Measurements from ENCODE around the gene PRR20C. TPM values are rescaled to one million over a fixed set of nuclear protein-coding genes. Genes with fewer than 3 reads are reported as not detected.
"Not testable (repeated sequence)": the region's sequence is repeated elsewhere in the genome, so short reads cannot be mapped to it uniquely, and the experiment has no call there.

PRR20C gene
- total RNA-seq, result not detected
- polyA plus RNA-seq, result not detected
- long read RNA-seq, donor 1, result 0 reads
- long read RNA-seq, donor 2, result 0 reads
- long read RNA-seq, donor 3, result 0 reads
- long read RNA-seq, donor 4, result 0 reads

GRCh38 chr13:57153761-57154160 is at the start of gene PRR20C:
PRR20C (plus strand) TSS chr13:57154061; CDS start chr13:57154448, 387 bp downstream.
- no CpG with 5 or more reads among the region's 22 CpGs for WGBS
- ATAC-seq; DNase-seq; H3K4me3 ChIP-seq (ENCODE audit: low read length); H3K9me3 ChIP-seq (ENCODE audit: control insufficient read depth, low read length); H3K27me3 ChIP-seq (ENCODE audit: control insufficient read depth, insufficient read depth); H3K4me1 ChIP-seq (ENCODE audit: control insufficient read depth, insufficient read depth, low read length); H3K27ac ChIP-seq (ENCODE audit: low read length); intact Hi-C loops (cut with DNase I): not testable (repeated sequence)

DNA sequence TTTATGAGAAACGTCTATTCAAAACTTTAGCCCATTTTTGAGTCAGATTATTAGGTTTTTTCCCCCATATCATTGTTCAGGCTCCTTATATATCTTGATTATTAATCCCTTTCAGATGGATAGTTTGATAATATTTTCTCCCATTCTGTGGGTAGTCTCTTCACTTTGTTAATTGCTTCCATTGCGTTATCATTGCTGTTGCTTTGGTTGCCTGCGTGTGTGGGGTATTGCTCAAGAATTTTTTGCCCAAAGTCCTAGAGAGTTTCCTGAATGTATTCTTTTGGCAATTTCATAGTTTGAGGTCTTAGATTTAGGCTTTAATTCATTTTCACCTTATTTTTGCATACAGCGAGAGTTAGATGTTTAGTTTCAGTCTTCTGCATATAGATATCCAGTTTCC is 38.9 kb upstream of the PRR20C start:
- no peak for DNase-seq
- intact Hi-C loops (cut with DNase I), result no loop called here
- WGBS, result 92% methylated on average over 4 of the region's 4 CpGs

GRCh38 chr13:57123681-57124080 is 30.2 kb upstream of the PRR20C start:
- ATAC-seq (peak; percentile 97 to 99), DNase-seq (peak; percentile 49 to 74 (median 70))
- WGBS, result 11% methylated on average over 1 of the region's 1 CpG
- Histone ChIP-seq H3K27ac (ENCODE audit: low read length) (no peak overlapping the region), H3K4me1 (ENCODE audit: control insufficient read depth, insufficient read depth, low read length) (no peaks in the 10 kb centered on the region), H3K9me3 (ENCODE audit: control insufficient read depth, low read length) (no peaks in the 10 kb centered on the region), H3K4me3 (ENCODE audit: low read length) (no peak overlapping the region), H3K27me3 (ENCODE audit: control insufficient read depth, insufficient read depth) (no peaks in the 10 kb centered on the region)
- intact Hi-C loops (cut with DNase I), result no loop called here

More for the DNA sequence above, 38.9 kb upstream of the PRR20C start:
- Histone ChIP-seq H3K27me3 (ENCODE audit: control insufficient read depth, insufficient read depth) (no peaks in the 10 kb centered on the region), H3K27ac (ENCODE audit: low read length) (no peak overlapping the region), H3K4me1 (ENCODE audit: control insufficient read depth, insufficient read depth, low read length) (no peaks in the 10 kb centered on the region), H3K4me3 (ENCODE audit: low read length) (no peak overlapping the region), H3K9me3 (ENCODE audit: control insufficient read depth, low read length) (no peaks in the 10 kb centered on the region)
- ATAC-seq, result no peak

- no peaks in the 10 kb centered on the region for H3K9me3 ChIP-seq (ENCODE audit: control insufficient read depth, low read length)
- intact Hi-C loops (cut with DNase I), result no loop called here
- DNase-seq (no peak), ATAC-seq (no peak)
- no peaks in the 10 kb centered on the region for H3K27me3 ChIP-seq (ENCODE audit: control insufficient read depth, insufficient read depth)
- WGBS, result 65% methylated on average over 6 of the region's 6 CpGs
- no peak overlapping the region for H3K4me3 ChIP-seq (ENCODE audit: low read length)
- no peak overlapping the region for H3K27ac ChIP-seq (ENCODE audit: low read length)
- H3K4me1 ChIP-seq (ENCODE audit: control insufficient read depth, insufficient read depth, low read length), result no peaks in the 10 kb centered on the region
Observed at GRCh38 chr13:57128909-57129308, 25.0 kb upstream of the PRR20C start.

DNA sequence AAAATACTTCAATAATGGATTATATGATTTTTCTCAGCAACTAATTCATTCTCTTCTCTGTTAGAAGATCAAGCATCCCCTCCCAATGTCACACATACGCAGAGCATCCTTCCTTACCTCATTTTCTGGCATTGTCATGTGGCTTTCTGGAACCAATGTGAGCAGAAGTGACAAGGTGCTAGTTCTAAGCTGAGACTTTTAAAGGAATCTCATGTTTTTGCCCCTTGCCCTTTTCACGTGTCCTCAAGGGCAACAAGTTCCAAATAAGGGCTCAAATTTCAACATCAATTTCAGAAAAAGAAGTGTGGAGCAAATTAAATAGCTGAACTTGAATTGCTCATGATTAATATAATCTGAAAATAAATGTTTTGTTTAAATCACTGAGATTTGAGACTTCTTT is 17.8 kb upstream of the PRR20C start:
- H3K9me3 ChIP-seq (ENCODE audit: control insufficient read depth, low read length), result no peaks in the 10 kb centered on the region
- intact Hi-C loops (cut with DNase I), result no loop called here
- ATAC-seq (no peak), DNase-seq (no peak)
- no peak overlapping the region for H3K27ac ChIP-seq (ENCODE audit: low read length)
- H3K27me3 ChIP-seq (ENCODE audit: control insufficient read depth, insufficient read depth), result no peaks in the 10 kb centered on the region
- 65% methylated on average over 2 of the region's 2 CpGs for WGBS
- H3K4me3 ChIP-seq (ENCODE audit: low read length), result no peak overlapping the region
- H3K4me1 ChIP-seq (ENCODE audit: control insufficient read depth, insufficient read depth, low read length), result no peaks in the 10 kb centered on the region

DNA sequence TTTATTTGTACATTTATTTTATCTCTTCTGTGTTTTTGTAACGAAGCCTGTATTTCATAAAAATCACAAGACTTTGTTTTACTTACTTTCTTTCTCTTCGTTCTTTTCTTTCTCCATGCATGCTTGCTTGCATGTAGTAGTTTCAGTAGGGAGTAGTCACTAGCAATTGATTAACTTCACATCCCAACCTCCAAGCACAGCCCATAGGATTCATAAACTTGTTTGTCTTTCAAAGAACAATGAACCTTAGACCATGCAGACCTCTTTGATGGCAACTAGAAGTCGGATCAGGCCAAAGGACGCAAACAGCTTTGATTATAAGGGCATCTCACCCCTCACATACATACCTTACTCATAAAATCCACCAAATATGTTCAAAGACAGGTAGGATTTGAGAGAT is 16.3 kb upstream of the PRR20C start:
- no peak for DNase-seq
- no peaks in the 10 kb centered on the region for H3K27me3 ChIP-seq (ENCODE audit: control insufficient read depth, insufficient read depth)
- H3K27ac ChIP-seq (ENCODE audit: low read length), result no peak overlapping the region
- intact Hi-C loops (cut with DNase I), result no loop called here
- ATAC-seq, result no peak
- no peaks in the 10 kb centered on the region for H3K9me3 ChIP-seq (ENCODE audit: control insufficient read depth, low read length)
- H3K4me3 ChIP-seq (ENCODE audit: low read length), result no peak overlapping the region
- WGBS, result 75% methylated on average over 4 of the region's 4 CpGs
- no peaks in the 10 kb centered on the region for H3K4me1 ChIP-seq (ENCODE audit: control insufficient read depth, insufficient read depth, low read length)

GRCh38 chr13:57138988-57139387 is 14.9 kb upstream of the PRR20C start:
- Histone ChIP-seq H3K4me3 (ENCODE audit: low read length) (no peak overlapping the region), H3K4me1 (ENCODE audit: control insufficient read depth, insufficient read depth, low read length) (no peaks in the 10 kb centered on the region), H3K27me3 (ENCODE audit: control insufficient read depth, insufficient read depth) (no peaks in the 10 kb centered on the region), H3K27ac (ENCODE audit: low read length) (no peak overlapping the region), H3K9me3 (ENCODE audit: control insufficient read depth, low read length) (no peaks in the 10 kb centered on the region)
- DNase-seq (no peak), ATAC-seq (no peak)
- 91% methylated on average over 5 of the region's 5 CpGs for WGBS
- intact Hi-C loops (cut with DNase I), result no loop called here

GRCh38 chr13:57139781-57140180 is 14.1 kb upstream of the PRR20C start:
- 100% methylated on average over 7 of the region's 18 CpGs for WGBS
- DNase-seq, result peak in 1 of 3 donors; percentile 4
- H3K4me1 ChIP-seq (ENCODE audit: control insufficient read depth, insufficient read depth, low read length); H3K27ac ChIP-seq (ENCODE audit: low read length); H3K4me3 ChIP-seq (ENCODE audit: low read length); H3K9me3 ChIP-seq (ENCODE audit: control insufficient read depth, low read length); intact Hi-C loops (cut with DNase I); ATAC-seq; H3K27me3 ChIP-seq (ENCODE audit: control insufficient read depth, insufficient read depth): not testable (repeated sequence)

- ATAC-seq; DNase-seq; H3K9me3 ChIP-seq (ENCODE audit: control insufficient read depth, low read length); intact Hi-C loops (cut with DNase I); H3K4me3 ChIP-seq (ENCODE audit: low read length); H3K4me1 ChIP-seq (ENCODE audit: control insufficient read depth, insufficient read depth, low read length); H3K27me3 ChIP-seq (ENCODE audit: control insufficient read depth, insufficient read depth); H3K27ac ChIP-seq (ENCODE audit: low read length): not testable (repeated sequence)
- 97% methylated on average over 9 of the region's 34 CpGs for WGBS
Observed at GRCh38 chr13:57140235-57140968, 13.5 kb upstream of the PRR20C start, which contains the start of gene PRR20A. PRR20A (plus strand) TSS chr13:57140918; CDS start chr13:57141305, 387 bp downstream.

- DNase-seq; ATAC-seq; H3K4me1 ChIP-seq (ENCODE audit: control insufficient read depth, insufficient read depth, low read length); intact Hi-C loops (cut with DNase I); H3K9me3 ChIP-seq (ENCODE audit: control insufficient read depth, low read length); H3K27me3 ChIP-seq (ENCODE audit: control insufficient read depth, insufficient read depth); H3K4me3 ChIP-seq (ENCODE audit: low read length); H3K27ac ChIP-seq (ENCODE audit: low read length): not testable (repeated sequence)
- no CpG with 5 or more reads among the region's 22 CpGs for WGBS
Observed at GRCh38 chr13:57147188-57147587, 6.7 kb upstream of the PRR20C start, which contains the start of gene PRR20B. PRR20B (plus strand) TSS chr13:57147488; CDS start chr13:57147875, 387 bp downstream.

GRCh38 chr13:57148106-57148505 is 5.8 kb upstream of the PRR20C start:
- WGBS, result 95% methylated on average over 6 of the region's 14 CpGs
- H3K9me3 ChIP-seq (ENCODE audit: control insufficient read depth, low read length); H3K27ac ChIP-seq (ENCODE audit: low read length); ATAC-seq; DNase-seq; intact Hi-C loops (cut with DNase I); H3K27me3 ChIP-seq (ENCODE audit: control insufficient read depth, insufficient read depth); H3K4me3 ChIP-seq (ENCODE audit: low read length); H3K4me1 ChIP-seq (ENCODE audit: control insufficient read depth, insufficient read depth, low read length): not testable (repeated sequence)
